ENCODE measurements around the gene SCD. TPM values are rescaled to one million over a fixed set of nuclear protein-coding genes. Genes with fewer than 3 reads are reported as not detected.

Gene SCD
- total RNA-seq, 1 donor = 937 TPM

DNA sequence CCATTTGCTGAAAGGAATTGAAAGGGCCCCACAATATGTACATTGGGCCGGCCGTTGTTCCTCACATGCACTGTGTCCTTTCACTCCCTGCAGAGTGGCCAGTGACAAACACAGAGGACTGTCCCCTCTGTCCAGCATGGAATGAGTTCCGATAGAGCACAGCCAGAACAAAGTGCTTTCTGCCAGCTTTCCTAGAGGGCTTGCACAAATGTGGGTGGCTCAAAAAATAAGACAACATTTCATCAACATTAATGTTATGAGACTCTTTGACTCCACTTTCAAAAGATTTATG lies 19.4 kb upstream of the SCD start:
- no peak for DNase-seq (ENCODE audit: low read depth)
- H3K4me3 ChIP-seq (ENCODE audit: low read depth, low read length) = no peak overlapping the region
- TF ChIP-seq, protein P1, sequence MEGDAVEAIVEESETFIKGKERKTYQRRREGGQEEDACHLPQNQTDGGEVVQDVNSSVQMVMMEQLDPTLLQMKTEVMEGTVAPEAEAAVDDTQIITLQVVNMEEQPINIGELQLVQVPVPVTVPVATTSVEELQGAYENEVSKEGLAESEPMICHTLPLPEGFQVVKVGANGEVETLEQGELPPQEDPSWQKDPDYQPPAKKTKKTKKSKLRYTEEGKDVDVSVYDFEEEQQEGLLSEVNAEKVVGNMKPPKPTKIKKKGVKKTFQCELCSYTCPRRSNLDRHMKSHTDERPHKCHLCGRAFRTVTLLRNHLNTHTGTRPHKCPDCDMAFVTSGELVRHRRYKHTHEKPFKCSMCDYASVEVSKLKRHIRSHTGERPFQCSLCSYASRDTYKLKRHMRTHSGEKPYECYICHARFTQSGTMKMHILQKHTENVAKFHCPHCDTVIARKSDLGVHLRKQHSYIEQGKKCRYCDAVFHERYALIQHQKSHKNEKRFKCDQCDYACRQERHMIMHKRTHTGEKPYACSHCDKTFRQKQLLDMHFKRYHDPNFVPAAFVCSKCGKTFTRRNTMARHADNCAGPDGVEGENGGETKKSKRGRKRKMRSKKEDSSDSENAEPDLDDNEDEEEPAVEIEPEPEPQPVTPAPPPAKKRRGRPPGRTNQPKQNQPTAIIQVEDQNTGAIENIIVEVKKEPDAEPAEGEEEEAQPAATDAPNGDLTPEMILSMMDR (IDR thresholded peaks at IDR 0.05; ENCODE audit: insufficient read depth, low read depth, low read length) = no peak

DNA sequence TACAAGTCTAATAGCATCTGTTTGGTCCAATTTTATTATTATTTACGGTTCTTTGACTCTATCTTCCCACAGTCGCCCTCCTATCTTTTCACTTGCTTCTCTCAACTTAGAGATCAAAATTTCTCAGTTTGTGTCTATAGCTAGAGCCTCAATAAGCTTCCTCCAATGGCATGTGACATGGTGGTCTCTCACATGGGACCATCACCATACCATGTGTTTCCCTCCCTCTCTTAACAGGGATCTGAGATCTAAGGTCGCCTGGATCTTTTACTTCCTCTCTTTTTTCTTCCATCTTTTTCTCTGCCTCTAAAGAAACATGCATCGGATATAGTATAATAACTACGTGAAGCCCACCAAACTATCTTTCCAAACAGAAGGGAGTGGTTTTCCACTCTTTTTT lies 18.8 kb upstream of the SCD start:
- H3K4me3 ChIP-seq (ENCODE audit: low read depth, low read length) = no peak overlapping the region
- DNase-seq (ENCODE audit: low read depth) = no peak
- TF ChIP-seq, protein P1 (IDR thresholded peaks at IDR 0.05; ENCODE audit: insufficient read depth, low read depth, low read length) = no peak

DNA sequence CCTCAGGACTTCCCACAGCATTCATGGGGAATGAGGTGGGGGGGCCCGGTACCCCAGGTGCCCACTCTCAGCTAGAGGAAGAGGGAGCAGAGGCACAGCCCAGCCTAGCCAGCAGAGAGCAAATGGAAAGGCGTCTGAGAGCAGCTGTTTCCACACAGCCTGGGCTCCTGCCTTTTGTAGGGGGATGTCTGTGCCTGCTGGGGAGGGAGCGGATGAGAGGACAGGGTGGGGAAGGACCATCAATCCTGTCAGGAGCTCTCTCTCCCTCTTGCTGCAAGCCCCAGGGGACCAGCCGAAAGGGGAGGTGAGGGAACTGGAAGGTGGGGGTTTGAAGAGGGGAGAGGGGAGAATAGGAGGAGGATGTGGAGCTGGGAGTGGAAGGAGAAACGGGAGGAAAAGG lies 17.0 kb upstream of the SCD start, which contains the start of gene PKD2L1:
Gene PKD2L1, minus strand, starts transcription at position 150 of the 400 bp plus-strand sequence. Its CDS starts 125 bp downstream, at position 25.
- DNase-seq (ENCODE audit: low read depth) = no peak
- TF ChIP-seq, protein P1 (IDR thresholded peaks at IDR 0.05; ENCODE audit: insufficient read depth, low read depth, low read length) = no peak
- no peak within 1 kb of the TSS for H3K4me3 ChIP-seq (ENCODE audit: low read depth, low read length)

DNA sequence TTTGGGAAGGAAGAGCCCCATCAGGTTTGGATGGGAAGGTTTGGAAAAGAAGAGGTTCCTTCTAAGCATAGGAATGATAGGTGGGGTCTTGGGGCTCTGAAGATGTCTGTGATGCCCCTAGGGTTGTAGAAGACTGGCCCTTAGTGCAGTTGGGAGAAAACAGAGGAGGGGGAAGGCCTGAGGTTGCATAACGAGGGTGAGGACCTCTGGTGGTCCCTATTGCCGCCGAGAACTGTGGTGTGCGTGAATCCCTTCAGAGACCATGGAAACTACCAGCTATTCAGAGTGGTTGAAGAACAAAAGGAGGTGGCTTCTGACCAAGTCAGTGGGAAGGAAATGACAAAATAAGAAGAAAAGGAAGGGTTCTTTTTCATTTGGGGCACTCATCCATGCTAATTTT lies 13.9 kb upstream of the SCD start:
- TF ChIP-seq, protein P1 (IDR thresholded peaks at IDR 0.05; ENCODE audit: insufficient read depth, low read depth, low read length) = no peak
- no peak overlapping the region for H3K4me3 ChIP-seq (ENCODE audit: low read depth, low read length)
- DNase-seq (ENCODE audit: low read depth) = no peak

DNA sequence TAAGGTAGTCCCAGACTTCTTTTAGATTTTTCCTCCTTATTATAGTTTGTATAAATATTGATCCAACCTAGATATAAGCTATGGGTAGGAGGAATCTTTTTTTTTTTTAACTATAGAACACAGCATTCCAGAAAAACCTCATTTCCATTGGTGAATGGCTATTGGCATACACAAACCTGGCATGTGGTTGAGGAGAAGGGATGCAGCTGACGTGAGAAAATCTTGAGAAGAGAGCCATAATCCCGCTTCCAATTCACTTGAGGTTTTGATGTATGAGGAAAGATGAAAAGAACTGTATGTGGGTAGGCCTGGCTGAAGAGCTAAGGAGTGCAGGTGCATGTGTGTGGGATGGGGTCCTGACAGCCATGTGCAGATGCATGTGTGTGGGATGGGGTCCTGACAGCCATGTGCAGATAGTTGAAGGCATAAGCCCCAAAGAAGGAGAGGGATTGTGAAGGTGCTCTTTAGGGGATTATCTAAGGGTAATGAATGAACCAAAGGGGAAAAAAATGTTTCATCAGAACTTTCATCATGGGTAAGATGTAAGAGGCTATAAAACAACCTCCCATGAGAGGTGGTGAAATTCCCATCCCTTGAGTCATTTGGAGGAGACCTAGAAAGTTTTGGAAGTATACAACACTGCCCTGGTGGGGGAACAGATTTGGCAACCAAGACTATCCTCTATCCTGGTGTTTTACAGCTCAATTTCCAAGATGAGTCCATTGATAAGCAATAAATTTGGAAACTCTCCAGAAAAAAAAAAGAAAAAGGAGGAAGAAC lies 13.2 kb upstream of the SCD start:
- no peak for DNase-seq (ENCODE audit: low read depth)
- TF ChIP-seq, protein P1 (IDR thresholded peaks at IDR 0.05; ENCODE audit: insufficient read depth, low read depth, low read length) = no peak

DNA sequence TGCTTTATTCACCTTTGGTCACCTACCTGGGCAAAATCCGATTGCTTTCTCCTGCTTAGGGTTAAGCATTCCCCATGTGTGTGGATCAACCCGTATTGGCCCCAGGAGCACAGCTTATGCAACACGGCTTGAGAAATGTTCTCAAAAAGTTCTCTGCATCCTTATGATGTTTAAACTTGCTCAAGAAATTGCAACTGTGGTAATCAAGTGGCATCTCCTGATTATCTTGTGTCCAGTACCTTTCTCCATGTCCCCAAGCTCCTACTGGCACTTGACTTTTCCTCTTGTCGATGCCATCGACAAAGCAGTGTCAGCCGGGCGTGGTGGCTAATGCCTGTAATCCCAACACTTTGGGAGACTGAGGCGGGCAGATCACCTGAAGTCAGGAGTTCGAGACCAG lies 12.3 kb upstream of the SCD start:
- H3K4me3 ChIP-seq (ENCODE audit: low read depth, low read length) = no peak overlapping the region
- TF ChIP-seq, protein P1 (IDR thresholded peaks at IDR 0.05; ENCODE audit: insufficient read depth, low read depth, low read length) = no peak
- no peak for DNase-seq (ENCODE audit: low read depth)

More for the DNA sequence above, 13.2 kb upstream of the SCD start:
- no peak overlapping the region for H3K4me3 ChIP-seq (ENCODE audit: low read depth, low read length)
